CD4-positive, CD25-positive, alpha-beta regulatory T cell (primary cell): ENCODE results near the gene WDR62. TPM values are rescaled to one million over a fixed set of nuclear protein-coding genes. Genes with fewer than 3 reads are reported as not detected.
"Not testable (repeated sequence)": the region's sequence is repeated elsewhere in the genome, so short reads cannot be mapped to it uniquely, and the experiment has no call there.

Experiments used
- ATAC-seq, 2 donors: fragments of 150-1000 bp; cut with Tn5 transposase; one replicate each; pipeline ENCODE4 v1.10.0; 2021; ENCODE audit warnings: low read depth in 2 of 2, moderate number of reproducible peaks in 2 of 2, moderate library complexity in 1 of 2
- DNase-seq, 3 donors: peaks; one replicate each; pipeline versions ENCODE4 v3.0.0 to v3.0.0-alpha.2; 2012 to 2022; ENCODE audit warnings: mixed read lengths in 1 of 3
- H3K27ac ChIP-seq: one replicate; pipeline ENCODE4 v1.7.0; 2013; ENCODE audit warnings: mild to moderate bottlenecking, low read length; ENCODE audit not compliant: insufficient read depth, poor library complexity, severe bottlenecking
- H3K27me3 ChIP-seq: one replicate; pipeline ENCODE4 v1.7.0; 2013; ENCODE audit warnings: low read length; ENCODE audit not compliant: control insufficient read depth, insufficient read depth
- H3K36me3 ChIP-seq: one replicate; pipeline ENCODE4 v1.7.0; 2013; ENCODE audit warnings: mild to moderate bottlenecking, low read length, moderate library complexity; ENCODE audit not compliant: control insufficient read depth, insufficient read depth
- H3K4me1 ChIP-seq: 2 replicates; pipeline ENCODE4 v1.7.0; 2013; ENCODE audit warnings: mild to moderate bottlenecking, low read length; ENCODE audit not compliant: insufficient read depth, control insufficient read depth, poor library complexity, severe bottlenecking
- H3K4me3 ChIP-seq: one replicate; pipeline ENCODE4 v1.7.0; 2013; ENCODE audit warnings: low read depth, mild to moderate bottlenecking, low read length, moderate library complexity
- H3K9me3 ChIP-seq, 2 experiments: 1 replicate in 1 of 2; 2 replicates in 1 of 2; pipeline ENCODE4 v1.7.0; 2013; ENCODE audit warnings: low read length in 2 of 2, mild to moderate bottlenecking in 1 of 2, moderate library complexity in 1 of 2; ENCODE audit not compliant: control insufficient read depth in 2 of 2
- H3K27ac Mint-ChIP-seq, 3 donors: one replicate each; pipeline ENCODE4 v1.8.0; 2020 to 2022; ENCODE audit warnings: mild to moderate bottlenecking in 3 of 3, mixed read lengths in 3 of 3, moderate library complexity in 2 of 3
- H3K27me3 Mint-ChIP-seq: one replicate; pipeline ENCODE4 v1.8.0; 2022; ENCODE audit warnings: mild to moderate bottlenecking, mixed read lengths
- H3K36me3 Mint-ChIP-seq: one replicate; pipeline ENCODE4 v1.8.0; 2020; ENCODE audit warnings: mixed read lengths
- H3K4me1 Mint-ChIP-seq, 4 donors: one replicate each; pipeline ENCODE4 v1.8.0; 2020 to 2022; ENCODE audit warnings: mixed read lengths in 4 of 4, mild to moderate bottlenecking in 1 of 4
- H3K4me3 Mint-ChIP-seq, 4 donors: one replicate each; pipeline ENCODE4 v1.8.0; 2020 to 2022; ENCODE audit warnings: mild to moderate bottlenecking in 4 of 4, mixed read lengths in 4 of 4, moderate library complexity in 3 of 4
- H3K9me3 Mint-ChIP-seq, 7 donors: one replicate each; pipeline ENCODE4 v1.8.0; 2020 to 2022; ENCODE audit warnings: mixed read lengths in 7 of 7, mild to moderate bottlenecking in 3 of 7, moderate library complexity in 2 of 7
- polyA plus RNA-seq, 4 donors: library from polyadenylated mRNA; unstranded; fragments of 300-500 nt; fragmentation: Illumina TruSeq; gene quantifications; one replicate each; pipeline ENCODE4 v1.2.3, GENCODE V29; 2021
- total RNA-seq: library from RNA; stranded (reverse); gene quantifications from one replicate; pipeline ENCODE4 v1.2.3, GENCODE V29; 2022

WDR62 gene
- total and polyA plus RNA-seq, 5 donors from 2014 or later, result 0.21 to 6.8 (median 0.45) TPM; not detected in 1

- H3K9me3 Mint-ChIP-seq, result no peaks in the 10 kb centered on the region
- DNase-seq (no peak), ATAC-seq (no peak)
- H3K27ac Mint-ChIP-seq, result no peak overlapping the region
- H3K4me3 Mint-ChIP-seq, result peak overlapping the region in 1 of 4 donors; percentile 21
- peaks cover 26% of the 10 kb centered on the region for H3K36me3 Mint-ChIP-seq
- H3K4me1 Mint-ChIP-seq, result peaks cover 0 to 9% (median 2%) of the 10 kb centered on the region in 4 donors
- H3K27ac ChIP-seq, result no peak overlapping the region
- H3K4me1 ChIP-seq, result peaks cover 9% of the 10 kb centered on the region
- H3K27me3 ChIP-seq, result no peaks in the 10 kb centered on the region
- no peaks in the 10 kb centered on the region for H3K9me3 ChIP-seq
- H3K36me3 ChIP-seq, result peaks cover 6% of the 10 kb centered on the region
- no peaks in the 10 kb centered on the region for H3K27me3 Mint-ChIP-seq
- no peak overlapping the region for H3K4me3 ChIP-seq
Observed at GRCh38 chr19:36028313-36029041, 26.2 kb upstream of the WDR62 start.

- ATAC-seq (no peak), DNase-seq (no peak)
- Histone ChIP-seq H3K4me1 (peaks cover 12% of the 10 kb centered on the region), H3K4me3 (no peak overlapping the region), H3K9me3 (no peaks in the 10 kb centered on the region), H3K27ac (no peak overlapping the region), H3K27me3 (no peaks in the 10 kb centered on the region), H3K36me3 (no peaks in the 10 kb centered on the region)
- Mint-ChIP-seq H3K9me3 (no peaks in the 10 kb centered on the region), H3K4me3 (peak overlapping the region in 1 of 4 donors; percentile 38), H3K27me3 (no peaks in the 10 kb centered on the region), H3K27ac (peak overlapping the region in 1 of 3 donors; percentile 57), H3K36me3 (peaks cover 37% of the 10 kb centered on the region), H3K4me1 (peaks cover 0 to 23% (median 14%) of the 10 kb centered on the region in 4 donors)
Observed at GRCh38 chr19:36030264-36031148, 24.2 kb upstream of the WDR62 start.

GRCh38 chr19:36031308-36031707, 23.4 kb upstream of the WDR62 start:
- Mint-ChIP-seq H3K4me1 (peaks cover 0 to 28% (median 17%) of the 10 kb centered on the region in 4 donors), H3K36me3 (peaks cover 36% of the 10 kb centered on the region), H3K27me3 (no peaks in the 10 kb centered on the region), H3K27ac (no peak overlapping the region), H3K9me3 (no peaks in the 10 kb centered on the region), H3K4me3 (peak overlapping the region in 1 of 4 donors; percentile 29)
- Histone ChIP-seq H3K4me1 (peaks cover 12% of the 10 kb centered on the region), H3K9me3 (no peaks in the 10 kb centered on the region), H3K36me3 (no peaks in the 10 kb centered on the region), H3K4me3 (no peak overlapping the region), H3K27me3 (no peaks in the 10 kb centered on the region), H3K27ac (no peak overlapping the region)
- DNase-seq (no peak), ATAC-seq (no peak)

- H3K27me3 Mint-ChIP-seq, result no peaks in the 10 kb centered on the region
- no peaks in the 10 kb centered on the region for H3K36me3 ChIP-seq
- ATAC-seq (no peak), DNase-seq (peak in 2 of 3 donors; percentile 15 to 29)
- no peak within 1 kb of the TSS for H3K27ac Mint-ChIP-seq
- H3K4me3 ChIP-seq, result no peak within 1 kb of the TSS
- H3K4me1 Mint-ChIP-seq, result peaks cover 0 to 35% (median 18%) of the 10 kb centered on the region in 4 donors
- H3K9me3 ChIP-seq, result no peaks in the 10 kb centered on the region
- peak within 1 kb of the TSS; percentile 56 to 85 (median 68) for H3K4me3 Mint-ChIP-seq
- no peaks in the 10 kb centered on the region for H3K9me3 Mint-ChIP-seq
- H3K27ac ChIP-seq, result no peak within 1 kb of the TSS
- peaks cover 36% of the 10 kb centered on the region for H3K36me3 Mint-ChIP-seq
- no peaks in the 10 kb centered on the region for H3K27me3 ChIP-seq
- H3K4me1 ChIP-seq, result peaks cover 12% of the 10 kb centered on the region
Observed at GRCh38 chr19:36032251-36033104, 22.2 kb upstream of the WDR62 start, which contains the start of gene CLIP3. Gene CLIP3 (minus strand): TSS chr19:36032873. CDS start chr19:36032357, 516 bp downstream.

GRCh38 chr19:36040495-36040894, 14.2 kb upstream of the WDR62 start:
- Mint-ChIP-seq H3K4me1 (peaks cover 0 to 14% (median 8%) of the 10 kb centered on the region in 4 donors), H3K27ac (no peak overlapping the region), H3K9me3 (no peaks in the 10 kb centered on the region), H3K27me3 (no peaks in the 10 kb centered on the region), H3K36me3 (peaks cover 12% of the 10 kb centered on the region), H3K4me3 (peak overlapping the region in 1 of 4 donors; percentile 10)
- H3K4me1 ChIP-seq, result peaks cover under 1% of the 10 kb centered on the region
- H3K27ac ChIP-seq, result no peak overlapping the region
- ATAC-seq (no peak), DNase-seq (no peak)
- no peaks in the 10 kb centered on the region for H3K36me3 ChIP-seq
- H3K4me3 ChIP-seq, result no peak overlapping the region
- H3K9me3 ChIP-seq, result no peaks in the 10 kb centered on the region
- H3K27me3 ChIP-seq, result no peaks in the 10 kb centered on the region

- H3K27me3 ChIP-seq, result not testable (repeated sequence)
- H3K4me1 Mint-ChIP-seq, result peaks cover 0 to 12% (median 4%) of the 10 kb centered on the region in 4 donors
- peaks cover 12% of the 10 kb centered on the region for H3K36me3 Mint-ChIP-seq
Observed at GRCh38 chr19:36041092-36041491, 13.6 kb upstream of the WDR62 start.

GRCh38 chr19:36041831-36042230, 12.9 kb upstream of the WDR62 start:
- no peaks in the 10 kb centered on the region for H3K9me3 ChIP-seq
- Mint-ChIP-seq H3K9me3 (no peaks in the 10 kb centered on the region), H3K4me1 (peaks cover 0 to 15% (median 8%) of the 10 kb centered on the region in 4 donors), H3K36me3 (peaks cover 17% of the 10 kb centered on the region), H3K4me3 (no peak overlapping the region), H3K27ac (no peak overlapping the region), H3K27me3 (no peaks in the 10 kb centered on the region)
- no peak overlapping the region for H3K4me3 ChIP-seq
- H3K27ac ChIP-seq, result no peak overlapping the region
- ATAC-seq, result no peak
- DNase-seq, result no peak
- H3K36me3 ChIP-seq, result no peaks in the 10 kb centered on the region
- no peaks in the 10 kb centered on the region for H3K4me1 ChIP-seq
- no peaks in the 10 kb centered on the region for H3K27me3 ChIP-seq

More at GRCh38 chr19:36041092-36041491, 13.6 kb upstream of the WDR62 start:
- H3K9me3 Mint-ChIP-seq, H3K4me3 Mint-ChIP-seq, H3K36me3 ChIP-seq, H3K27ac Mint-ChIP-seq, H3K27me3 Mint-ChIP-seq, H3K4me3 ChIP-seq, H3K27ac ChIP-seq, H3K9me3 ChIP-seq, DNase-seq, ATAC-seq, H3K4me1 ChIP-seq: not testable (repeated sequence)
